ENCODE data around the gene FAM83G.
A peak's percentile ranks its signal among the peaks of the same experiment; 100 is the strongest.

The FAM83G gene

DNA sequence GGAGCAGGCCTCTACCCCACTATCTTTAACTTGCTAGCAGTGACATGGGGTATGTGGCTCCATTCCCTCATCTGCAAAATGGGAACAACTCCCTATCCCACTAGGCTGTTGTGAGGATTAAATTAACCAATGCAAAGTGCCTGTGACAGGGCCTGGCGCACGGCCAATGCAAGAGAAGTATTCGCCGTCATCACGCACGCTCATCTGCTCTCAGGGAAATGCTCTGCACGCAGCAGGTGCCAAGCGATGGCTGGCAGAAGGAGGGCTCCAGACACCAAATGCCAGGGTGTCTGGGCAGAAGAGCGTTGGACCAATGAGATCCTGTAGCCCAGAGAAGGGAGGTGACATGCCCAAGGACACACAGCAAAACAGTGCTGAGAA, 17.3 kb downstream of the FAM83G start:
- DNase-seq = no peak

DNA sequence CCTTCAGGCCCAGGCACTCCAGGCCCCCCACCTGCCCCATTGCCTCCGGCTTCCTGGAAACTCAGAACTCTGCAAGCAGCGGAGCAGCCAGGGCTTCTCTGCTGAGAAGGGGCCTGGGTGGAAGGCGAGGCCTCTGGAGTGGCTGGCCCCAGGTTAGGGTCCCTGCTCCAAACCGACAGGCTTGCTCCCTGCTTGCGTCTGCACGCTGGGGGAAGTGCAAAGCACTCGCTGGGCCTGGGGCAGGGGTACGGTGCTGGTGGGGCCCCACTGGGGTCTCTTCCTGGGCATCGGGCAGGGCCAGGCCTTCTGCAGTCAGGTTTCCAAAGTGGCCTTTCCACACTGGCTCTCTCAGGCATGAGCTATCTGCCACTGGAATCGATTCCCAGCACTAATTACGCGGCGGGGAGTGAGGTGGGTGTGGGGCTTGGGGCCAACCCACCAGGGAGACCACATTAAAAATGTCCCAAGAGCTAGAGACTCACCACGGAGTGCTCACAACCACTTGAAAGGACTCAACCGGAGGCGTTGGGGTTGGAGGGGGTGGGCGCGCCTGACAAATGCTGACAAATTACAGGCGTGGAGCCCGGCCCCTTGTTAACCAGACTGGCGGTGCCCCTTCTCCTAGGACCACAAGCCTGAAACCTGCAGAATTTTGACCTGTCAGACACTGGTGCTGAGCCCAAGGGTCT, 17.9 kb downstream of the FAM83G start:
- no peak for DNase-seq

DNA sequence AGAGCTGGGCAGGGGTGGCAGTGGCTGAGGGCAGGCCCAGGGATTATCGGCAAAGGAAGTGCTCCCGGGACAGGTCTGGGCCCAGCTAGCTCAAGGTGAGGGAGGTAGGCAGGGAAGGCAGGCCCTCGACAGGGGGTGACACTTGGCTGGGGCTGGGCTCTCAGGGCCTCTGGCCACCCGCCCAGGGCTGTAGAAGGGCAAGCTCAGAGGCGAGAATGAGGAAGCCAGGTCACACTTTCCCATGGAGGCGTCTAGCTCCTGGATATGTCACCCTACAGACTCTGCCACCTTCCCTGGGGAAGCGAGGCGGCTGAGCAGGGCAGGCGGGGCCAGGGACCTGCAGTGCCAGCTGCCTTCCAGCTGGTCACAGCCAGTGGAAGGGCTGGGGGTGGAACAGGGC, 19.1 kb downstream of the FAM83G start:
- no peak for DNase-seq

DNA sequence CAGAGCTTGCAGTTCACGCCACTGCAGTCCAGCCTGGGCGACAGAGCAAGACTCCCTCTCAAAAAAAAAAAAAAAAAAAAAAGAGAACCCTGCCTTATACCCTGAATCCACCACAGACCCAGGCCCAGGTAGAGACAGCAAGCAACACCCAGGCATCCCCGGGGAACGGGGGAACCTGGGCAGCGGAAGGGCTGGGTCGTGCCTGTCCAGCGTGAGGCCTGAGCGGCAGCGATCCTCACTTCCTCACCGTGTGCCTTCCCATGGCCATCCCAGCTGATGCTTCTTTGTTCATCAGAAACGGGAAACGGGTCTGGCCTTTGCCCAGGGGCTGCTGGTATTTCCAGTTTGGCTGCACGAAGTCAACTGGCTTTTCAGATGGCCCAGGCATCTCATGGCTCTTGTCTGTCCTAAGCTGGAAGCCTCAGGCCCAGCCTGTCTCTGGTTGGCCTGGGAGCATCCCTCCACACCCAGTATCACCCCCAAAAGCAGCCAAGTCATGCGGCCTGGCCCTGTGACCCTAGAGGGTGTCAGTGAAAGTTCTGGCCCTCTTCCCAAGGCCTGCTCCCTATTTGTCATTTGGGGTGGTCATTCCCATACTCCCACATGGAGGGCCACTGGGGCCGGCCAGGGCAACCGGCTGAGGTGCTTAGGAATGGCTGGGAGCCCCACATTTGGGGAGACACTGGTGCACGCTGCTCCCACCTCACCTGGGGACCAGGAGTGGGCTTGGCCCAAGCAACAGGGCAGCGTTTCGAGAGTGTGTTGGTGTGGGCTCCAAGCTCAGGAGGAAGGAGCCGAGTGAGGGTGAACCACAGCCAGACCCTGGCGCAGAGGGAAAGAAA, 20.1 kb downstream of the FAM83G start:
- DNase-seq = no peak

DNA sequence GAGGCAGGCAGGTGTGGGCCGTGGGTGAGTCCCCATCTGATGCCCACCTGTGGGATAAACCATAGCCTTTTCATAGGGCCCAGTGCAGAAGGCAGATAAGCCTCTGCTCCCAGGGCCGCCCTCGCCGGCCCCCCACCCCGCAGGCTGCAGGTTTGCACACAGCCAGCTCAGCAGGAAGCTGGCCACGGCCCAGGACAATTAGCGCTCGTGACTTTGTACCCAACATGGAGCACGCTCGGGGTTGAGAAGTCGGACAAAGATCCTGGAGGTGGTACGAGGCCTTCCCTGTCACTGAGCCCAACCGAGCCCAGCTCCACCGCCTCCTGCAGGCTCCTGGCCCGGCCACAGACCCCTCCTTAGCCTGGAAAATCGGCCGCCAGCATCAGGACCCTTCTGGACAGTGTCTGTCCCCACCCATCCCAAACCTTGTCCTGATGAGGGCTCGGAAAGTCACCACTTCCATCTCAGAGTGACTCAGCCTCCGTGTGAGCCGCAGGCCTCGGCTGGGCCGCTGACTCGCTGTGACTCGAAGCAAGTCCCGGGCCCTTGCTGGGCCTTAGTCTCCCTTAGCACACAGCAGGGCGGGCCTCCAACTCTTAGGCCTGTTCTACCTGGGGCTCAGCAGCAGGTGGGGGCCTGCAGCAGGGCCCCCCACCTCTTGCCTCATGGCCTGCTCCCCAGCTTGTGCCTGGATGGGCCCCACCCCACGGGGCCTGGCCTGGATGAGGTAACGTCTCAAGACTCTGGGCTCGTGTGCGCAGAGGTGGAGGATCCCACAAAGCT, 22.7 kb downstream of the FAM83G start:
- no peak for DNase-seq

- no peak for DNase-seq
Observed at GRCh38 chr17:18981335-18981641, 23.3 kb downstream of the FAM83G start.

DNA sequence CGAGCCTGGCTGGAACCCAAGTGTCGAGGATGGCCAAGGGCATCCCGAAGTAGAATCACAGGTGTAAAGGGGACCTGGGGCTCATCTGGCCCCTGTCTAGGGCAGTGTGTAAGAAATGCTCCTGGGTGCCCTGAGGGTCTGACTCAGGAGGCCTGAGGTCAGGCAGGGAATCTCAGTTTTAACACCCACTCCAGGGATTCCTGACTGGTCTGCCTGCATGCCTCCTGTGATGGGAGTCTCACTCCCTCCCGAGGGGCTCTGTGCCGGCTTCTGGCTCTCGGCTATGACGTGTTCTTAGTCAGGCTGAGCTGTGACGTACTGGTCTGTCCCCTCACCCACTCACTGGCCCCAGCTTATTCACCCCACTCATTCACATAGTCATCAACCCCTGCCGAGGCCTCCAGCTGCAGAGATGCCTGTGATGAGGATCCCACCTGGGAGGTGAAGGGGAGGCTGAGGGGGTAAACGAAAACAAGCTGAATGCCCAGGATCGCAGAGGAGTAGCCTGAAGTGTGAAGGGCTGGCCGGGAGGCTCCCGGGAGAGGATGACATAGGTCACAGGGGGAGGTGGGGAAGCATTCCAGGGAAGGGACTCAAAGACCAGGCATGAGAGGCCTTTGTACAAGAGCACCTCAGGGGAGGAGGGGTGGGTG, 23.8 kb downstream of the FAM83G start:
- DNase-seq = no peak

DNA sequence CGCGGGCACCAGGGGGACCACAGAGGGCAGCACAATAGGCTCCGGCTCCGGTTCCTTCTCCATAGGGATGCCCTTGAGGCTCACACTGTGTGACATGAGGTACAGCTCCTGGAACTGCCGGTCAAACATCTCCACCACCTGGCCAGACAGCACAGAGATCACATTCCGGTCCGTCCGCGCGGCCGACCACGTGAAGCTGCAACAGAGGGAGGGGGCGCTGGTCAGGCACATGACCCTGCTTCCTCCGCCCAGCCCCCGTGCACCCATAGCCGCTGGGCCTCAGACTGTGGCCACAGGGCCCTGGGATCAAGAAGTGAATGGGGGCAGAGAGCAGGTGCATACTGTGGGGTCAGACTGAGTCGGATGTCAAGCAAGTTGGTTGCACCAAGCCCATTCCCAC, 25.9 kb downstream of the FAM83G start:
- DNase-seq = no peak

DNA sequence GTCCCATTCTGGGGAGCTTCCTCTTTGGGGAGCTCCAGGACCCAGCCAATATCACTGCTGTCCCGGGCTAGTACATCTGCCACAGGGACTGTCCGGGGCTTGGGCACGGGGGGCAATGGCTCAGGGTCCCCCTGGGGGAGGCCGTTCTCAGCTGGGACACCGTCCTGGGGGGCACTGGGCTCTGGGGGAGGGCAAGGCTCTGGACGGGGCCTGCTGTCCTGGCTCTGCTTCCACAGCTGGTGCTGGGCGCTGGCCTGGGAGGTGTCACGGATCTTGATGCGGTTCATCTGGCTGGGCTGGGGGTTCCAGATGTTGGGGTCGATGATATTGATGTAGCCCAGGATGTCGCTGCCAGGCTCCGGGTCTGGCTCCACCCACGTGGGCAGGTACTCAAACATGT, 26.5 kb downstream of the FAM83G start:
- DNase-seq = no peak

DNA sequence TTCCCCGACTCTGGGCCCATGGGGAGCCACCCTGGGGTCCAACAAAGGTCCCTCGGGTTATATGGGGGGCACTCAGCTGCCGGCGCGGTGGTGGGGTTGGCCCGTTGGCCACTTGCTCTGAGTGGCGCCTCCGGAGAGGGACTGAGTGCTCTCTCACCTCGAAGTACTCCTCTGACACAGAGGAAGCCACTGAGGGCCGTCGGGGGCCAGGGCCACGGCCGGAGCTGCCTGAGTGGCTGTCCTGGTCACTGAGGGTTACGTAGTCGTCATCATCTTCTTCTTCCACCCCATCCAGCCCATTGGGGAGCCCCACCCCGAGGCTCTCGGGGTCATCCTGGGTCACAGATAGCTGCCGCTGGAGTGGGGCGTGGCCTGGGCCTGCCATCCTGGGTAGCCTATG, 26.9 kb downstream of the FAM83G start:
- no peak for DNase-seq

DNA sequence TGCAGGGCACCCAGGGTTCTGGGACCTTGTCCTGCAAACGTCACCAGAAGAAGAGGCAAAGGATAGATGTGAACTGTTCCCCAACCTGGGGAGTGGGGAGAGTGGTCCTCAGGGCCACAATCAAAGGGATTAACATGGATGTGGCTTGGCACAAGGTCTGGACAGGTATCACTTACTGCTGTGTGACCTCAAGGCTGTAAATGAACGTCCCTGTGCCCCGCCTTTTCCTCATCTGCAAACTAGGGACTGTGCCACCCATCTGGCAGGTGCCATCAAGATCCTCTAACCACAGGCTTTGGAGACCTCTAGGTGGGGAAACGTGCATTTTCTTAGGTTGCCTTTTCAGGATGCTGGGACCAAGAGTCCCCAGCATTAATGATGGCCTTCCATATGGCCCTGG, 27.5 kb downstream of the FAM83G start:
- DNase-seq = no peak

GRCh38 chr17:18976201-18976600, 28.4 kb downstream of the FAM83G start:
- DNase-seq = no peak

DNA sequence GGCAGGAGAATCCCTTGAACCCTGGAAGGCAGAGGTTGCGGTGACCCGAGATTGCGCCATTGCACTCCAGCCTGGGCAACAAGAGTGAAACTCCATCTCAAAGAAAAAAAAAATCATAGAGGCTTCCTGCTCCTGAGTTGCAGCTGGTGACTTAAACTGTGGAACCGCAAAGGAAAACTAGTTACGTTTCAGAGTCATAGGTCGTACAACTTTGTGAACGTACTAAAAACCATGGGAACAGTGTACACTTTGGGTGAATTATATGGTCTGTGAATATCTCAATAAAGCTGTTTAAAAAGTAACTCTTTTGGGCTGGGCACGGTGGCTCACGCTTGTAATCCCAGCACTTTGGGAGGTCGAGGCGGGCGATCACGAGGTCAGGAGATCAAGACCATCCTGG, 29.0 kb downstream of the FAM83G start:
- no peak for DNase-seq

DNA sequence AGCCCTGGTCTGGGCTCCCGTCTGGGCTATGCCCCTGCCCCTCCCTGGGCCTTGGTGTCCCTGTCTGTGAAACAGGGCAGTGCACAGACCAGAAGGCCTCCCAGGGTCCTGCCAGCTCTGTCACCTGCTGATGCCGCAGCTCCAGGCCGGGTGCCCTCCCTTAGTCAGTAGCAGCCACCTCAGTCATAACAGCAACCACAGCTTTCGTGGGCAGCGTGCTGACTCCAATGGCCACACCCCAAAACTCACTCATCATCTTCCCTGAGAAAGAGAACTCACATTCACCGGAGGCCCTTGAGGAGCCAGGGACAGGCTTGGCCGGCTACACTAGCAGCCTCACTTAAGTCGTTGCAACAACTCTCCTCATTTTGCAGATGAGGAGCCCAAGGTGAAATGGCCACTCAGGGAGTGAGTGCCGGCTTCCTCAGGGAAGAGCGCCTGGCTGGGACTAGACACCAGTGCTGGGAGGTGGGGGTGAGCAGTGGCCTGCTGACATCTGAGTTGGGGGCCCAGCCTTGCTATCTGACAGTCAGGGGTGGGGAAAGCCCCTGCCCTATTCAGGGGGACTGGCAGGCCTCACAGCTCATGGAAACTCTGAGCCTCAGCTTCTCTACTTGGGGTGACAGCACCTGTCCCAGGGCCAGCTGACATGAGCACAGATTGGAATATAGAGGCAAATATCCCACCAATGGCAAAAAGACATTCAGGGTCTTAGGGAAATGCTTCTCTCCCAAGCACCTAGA, 30.0 kb downstream of the FAM83G start:
- DNase-seq = peak; percentile 73

DNA sequence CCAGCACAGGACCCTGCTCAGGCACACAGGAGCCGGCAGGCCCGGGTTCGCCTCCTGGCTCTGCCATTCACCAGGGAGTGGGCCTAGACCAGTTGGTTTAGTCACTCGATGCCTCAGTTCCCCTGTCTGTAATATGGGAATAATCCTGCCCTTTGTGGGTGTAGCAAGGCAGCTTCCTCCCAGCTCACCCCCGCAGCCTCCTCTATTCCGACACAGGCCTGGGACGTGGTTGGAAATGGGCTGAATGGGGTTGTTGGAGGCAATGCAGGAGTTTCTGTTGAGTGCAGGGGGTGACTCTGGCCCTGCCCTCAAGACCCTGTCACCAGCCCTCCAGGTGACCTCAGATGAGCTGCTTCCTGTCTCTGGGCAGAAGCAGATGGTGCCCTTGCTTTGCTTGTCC, 32.8 kb downstream of the FAM83G start:
- DNase-seq = no peak

DNA sequence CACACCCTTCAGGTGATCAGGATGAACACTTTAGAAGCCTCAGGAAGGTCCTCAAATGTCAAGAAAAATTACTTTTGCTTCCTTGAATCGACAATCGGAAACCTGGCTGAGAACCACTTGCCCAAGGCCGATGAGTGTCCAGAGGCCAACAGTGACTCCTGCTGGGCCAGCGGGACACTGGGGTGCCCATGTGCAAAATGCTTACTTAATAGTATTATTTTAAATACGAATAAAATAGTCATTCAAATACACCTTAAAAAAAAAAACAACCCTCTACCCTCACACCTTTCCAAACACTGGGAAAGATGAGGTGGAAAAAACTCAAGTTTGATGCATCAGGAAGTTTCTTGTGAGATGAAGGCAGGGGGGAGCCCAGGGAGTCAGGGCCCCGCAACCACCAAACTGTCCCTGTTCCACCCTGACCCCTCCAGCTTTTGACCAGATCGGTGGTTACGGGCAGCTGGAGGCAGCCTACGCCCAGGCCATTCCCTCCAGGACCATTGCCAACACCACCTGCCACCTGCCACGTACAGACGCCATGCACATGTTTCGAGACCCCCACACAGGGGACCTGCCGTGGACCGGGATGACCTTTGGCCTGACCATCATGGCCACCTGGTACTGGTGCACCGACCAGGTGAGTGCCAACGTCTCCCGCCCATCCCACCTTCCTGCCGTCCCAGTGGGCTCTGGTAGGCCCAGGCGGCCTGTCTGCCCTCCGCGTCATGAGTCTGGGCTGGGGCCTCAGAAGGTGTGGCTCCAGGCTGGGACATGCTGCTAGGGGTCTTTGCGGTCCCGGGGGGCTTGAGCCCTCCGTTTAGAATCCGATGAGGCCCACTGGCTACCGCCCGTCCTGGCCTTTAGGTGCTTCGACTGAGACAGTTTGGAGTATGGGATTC, 33.7 kb downstream of the FAM83G start:
- DNase-seq = no peak

DNA sequence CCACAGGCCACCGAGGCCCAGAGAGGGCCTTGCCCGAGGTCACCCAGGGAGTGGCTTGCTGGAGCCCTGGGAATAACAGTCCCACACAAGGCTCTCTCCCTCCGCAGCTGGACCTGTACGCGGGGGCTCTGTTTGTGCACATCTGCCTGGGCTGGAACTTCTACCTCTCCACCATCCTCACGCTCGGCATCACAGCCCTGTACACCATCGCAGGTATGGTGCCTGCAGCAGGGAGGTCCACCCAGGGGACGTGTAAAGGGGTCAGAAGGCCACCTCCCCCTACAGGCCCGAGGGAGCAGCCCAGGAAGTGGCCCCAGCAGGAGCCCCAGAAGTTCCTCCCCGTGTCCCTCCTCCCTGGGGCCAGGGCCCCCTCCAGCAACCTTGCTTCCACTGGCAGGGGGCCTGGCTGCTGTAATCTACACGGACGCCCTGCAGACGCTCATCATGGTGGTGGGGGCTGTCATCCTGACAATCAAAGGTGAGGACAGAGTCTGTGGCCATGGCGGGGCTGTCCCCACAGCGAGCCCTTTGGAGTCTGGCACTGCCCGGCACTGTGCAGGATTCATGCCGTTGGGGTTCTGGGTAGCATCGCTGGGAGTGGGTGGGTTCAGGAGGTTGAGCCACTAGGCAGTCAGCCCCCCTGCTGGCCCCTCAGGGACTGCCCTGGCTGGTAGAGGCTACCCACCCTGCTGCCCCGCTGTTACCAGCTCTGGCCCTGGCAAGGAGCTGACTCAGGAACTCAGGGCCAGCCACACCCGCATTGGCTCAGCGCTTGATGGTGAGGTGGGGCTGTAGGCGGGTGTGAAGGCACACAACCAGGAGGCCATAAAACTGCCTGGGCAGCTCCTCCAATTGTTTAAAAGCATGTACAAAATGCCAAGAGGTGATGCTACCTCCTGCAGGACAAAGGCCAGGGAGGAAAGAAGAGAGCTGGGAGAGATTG, 35.3 kb downstream of the FAM83G start:
- no peak for DNase-seq

DNA sequence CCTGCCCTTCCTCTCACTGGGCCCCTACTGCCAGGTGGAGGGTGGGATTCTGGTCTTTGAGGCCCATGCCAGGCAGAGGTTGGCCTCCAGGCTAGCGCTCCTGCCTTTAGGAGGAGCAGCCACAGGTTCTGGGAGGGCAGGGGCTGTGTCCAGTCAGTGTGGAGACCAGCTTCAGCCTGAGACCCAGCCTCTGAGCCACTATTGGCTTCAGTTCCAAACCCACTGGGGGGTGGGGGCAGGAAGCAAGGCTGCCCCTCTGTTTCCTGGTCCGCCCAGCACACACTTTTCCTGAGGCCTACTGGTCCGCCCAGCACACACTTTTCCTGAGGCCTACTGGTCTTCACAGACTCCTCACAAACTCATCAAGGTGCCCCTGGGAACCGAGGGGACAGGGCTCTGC, 36.2 kb downstream of the FAM83G start:
- no peak for DNase-seq

DNA sequence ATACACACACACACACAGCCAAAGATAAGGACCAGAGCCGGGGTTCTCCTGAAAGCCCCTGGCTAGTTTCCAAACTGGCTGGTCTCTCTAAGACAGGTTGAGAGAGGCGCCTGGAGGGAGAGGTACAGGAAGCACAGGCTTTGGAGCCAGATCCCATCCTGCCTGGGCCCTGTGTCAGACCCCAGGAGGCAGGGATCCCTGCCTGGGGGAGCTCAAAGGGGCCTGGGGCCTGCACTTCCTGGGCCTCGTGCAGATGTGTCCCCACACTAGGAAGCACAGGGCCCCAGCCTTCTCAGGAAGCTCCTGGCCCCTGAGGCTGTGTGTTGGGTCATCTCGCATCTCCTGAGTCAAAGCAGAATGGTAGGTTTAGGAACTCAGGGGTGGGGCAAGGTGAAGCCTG, 36.6 kb downstream of the FAM83G start:
- DNase-seq = no peak

DNA sequence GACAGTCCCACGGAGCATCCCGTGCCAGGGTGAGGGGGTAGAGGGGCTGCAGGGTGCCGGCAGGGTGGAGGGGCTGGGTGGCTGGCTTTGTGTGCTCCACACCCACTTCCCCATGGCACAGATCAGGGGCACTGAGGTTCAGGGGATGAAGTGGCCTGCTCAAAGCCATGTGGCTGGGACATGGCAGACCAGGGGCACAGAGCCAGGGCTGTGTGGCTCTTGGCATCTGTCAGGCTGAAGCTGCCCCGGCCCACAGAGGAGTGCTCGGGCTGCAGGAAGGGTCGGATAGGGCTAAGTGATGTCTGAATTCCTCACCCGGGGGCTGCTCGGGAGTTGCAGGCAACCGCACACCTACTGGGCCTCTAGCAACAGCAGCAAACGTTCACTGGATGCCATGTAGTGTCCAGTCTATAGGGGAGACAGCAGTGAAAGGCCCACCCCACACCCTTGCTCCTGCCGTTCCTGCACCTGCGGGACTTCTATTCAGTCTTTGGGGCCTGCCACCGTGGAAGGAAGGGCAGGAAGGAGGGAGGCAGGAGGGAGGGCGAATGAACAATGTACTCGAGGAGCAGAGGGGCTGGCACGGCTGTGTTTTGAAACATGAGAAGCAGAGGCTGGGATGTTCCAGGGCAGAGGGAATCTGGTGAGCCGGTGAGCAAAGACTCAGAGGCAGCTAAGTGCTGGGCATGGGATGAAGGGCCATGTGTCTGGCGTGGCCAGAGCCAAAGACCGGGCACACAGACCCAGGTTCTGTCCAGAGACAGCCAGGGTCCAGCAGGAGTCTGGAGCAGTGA, 37.5 kb downstream of the FAM83G start:
- no peak for DNase-seq
